Ecto neural progenitor cell (in vitro differentiated cells): ENCODE measurements around the gene SLC12A7.
"Not testable (repeated sequence)": the region's sequence is repeated elsewhere in the genome, so short reads cannot be mapped to it uniquely, and the experiment has no call there.

Source experiments
- DNase-seq: peaks from one replicate; pipeline ENCODE4 v3.0.0-alpha.2; 2018; ENCODE audit warnings: low spot score

Gene SLC12A7

GRCh38 chr5:1109542-1110306, 2.1 kb downstream of the SLC12A7 start:
- no peak for DNase-seq

DNA sequence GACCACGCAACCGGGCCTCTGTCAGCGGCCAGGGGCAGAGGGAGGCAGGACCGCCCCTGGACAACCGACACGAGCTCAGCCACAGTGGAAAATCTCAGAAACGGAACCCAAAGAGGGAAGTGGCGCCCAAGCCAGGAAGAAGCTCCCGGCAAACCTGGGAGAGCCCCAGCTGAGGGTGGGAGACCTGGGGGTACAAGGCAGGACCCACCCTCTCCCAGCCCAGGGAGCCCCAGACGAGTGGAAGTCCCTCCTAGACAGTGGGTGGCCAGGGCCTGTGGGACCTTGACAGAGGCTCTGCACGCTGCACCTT, 3.0 kb downstream of the SLC12A7 start:
- DNase-seq: no peak

DNA sequence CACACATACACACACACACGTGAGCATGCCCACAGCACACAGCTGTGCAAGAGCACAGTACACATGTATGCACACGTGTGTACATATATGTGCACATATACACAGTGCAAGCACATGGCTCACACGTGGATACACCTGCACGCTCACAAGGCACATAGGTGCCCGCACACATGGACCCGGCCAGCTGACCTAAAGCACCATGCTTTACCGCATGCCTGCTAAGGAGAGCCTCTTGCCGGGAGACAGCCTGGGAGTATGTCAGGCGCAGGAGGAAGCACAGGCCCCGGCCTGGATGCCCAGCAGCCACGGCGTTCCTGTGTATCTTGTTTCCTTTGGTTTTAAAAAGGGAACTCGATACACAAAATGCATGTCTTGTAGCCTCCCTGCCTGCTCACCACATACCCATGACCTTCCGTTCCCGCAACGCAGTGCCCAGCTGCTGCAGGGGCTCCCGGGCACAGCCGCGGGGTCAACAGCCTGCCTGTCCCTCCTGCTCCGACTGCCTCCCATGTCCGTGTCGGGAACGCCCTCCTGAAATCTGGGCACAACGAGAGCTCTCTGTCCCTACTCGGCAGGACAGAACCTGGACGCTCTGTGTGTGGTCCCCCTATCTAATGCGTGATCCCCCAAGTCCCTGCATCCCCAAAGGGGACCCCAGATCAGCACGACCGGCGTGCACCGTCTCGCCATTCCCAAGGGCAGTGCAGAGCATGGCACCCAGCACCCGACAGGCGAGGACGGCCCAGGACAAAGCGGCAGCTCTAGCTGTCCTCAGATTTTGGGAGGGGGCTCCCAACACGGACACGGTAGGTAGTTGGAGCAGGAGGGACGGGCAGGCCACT, 3.6 kb downstream of the SLC12A7 start:
- no peak for DNase-seq

DNA sequence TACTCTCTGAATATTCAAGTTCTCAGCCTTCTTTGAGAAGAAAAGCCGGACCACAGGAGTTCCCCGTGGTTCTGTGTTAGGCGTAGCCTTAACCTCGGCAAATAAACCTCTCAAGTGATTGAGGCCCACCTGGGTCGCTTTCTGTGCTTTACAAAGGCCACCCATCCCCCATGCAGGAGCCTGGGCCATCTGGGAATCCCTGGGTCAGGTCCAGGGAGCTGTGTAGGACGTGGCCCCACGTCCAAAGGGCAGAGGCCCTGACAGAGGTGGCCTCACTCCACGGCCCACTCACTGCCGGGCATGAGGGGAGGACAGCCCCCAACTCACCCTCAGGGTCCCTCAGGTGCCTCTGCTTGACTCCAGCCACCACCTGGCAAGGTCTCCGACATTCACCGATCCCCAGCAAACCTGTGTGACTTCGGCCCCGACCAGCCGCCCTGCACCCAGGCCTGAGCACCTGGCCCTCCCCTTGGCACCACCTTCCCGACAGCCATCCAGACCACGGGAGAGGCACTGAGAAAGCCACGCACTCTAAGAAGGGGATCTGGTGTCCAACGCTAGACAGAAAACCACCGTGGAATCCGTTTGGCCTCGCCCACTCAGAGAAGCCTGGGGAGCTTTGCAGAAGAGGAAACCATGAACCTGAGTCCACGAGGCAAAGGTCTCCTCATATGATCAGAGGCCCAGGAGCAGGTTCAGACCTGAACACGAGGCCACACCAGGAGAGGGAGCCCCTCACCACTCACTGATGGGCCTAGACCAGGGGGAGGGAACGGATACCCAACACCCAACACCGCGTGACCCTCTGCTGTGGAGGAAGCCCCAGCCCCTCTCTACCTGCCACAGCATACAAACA, 4.5 kb downstream of the SLC12A7 start:
- no peak for DNase-seq

GRCh38 chr5:1106385-1107166, 5.3 kb downstream of the SLC12A7 start:
- DNase-seq: no peak

GRCh38 chr5:1105350-1106265, 6.3 kb downstream of the SLC12A7 start:
- DNase-seq: no peak

- no peak for DNase-seq
Observed at GRCh38 chr5:1104327-1105006, 7.4 kb downstream of the SLC12A7 start.

GRCh38 chr5:1103505-1104326, 8.1 kb downstream of the SLC12A7 start:
- DNase-seq: no peak

DNA sequence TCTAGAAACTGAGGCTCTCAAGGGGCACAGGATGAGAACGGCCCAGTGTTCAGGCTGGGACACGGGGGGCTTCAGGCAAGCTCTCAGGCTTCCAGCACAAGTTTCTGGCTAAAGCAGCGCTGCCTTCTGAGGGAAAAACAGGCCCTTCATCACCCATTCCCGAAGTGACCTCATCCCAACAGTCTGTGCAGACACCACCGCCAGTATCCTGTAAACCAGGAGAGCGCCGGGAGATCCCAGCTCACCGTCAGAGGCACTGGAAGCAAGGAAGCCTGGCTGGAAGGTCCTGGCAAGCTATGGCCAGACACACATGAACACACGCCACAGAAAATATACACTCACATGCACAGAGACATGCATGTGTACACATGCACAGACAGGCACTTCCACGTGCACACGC, 8.8 kb downstream of the SLC12A7 start:
- DNase-seq: no peak

DNA sequence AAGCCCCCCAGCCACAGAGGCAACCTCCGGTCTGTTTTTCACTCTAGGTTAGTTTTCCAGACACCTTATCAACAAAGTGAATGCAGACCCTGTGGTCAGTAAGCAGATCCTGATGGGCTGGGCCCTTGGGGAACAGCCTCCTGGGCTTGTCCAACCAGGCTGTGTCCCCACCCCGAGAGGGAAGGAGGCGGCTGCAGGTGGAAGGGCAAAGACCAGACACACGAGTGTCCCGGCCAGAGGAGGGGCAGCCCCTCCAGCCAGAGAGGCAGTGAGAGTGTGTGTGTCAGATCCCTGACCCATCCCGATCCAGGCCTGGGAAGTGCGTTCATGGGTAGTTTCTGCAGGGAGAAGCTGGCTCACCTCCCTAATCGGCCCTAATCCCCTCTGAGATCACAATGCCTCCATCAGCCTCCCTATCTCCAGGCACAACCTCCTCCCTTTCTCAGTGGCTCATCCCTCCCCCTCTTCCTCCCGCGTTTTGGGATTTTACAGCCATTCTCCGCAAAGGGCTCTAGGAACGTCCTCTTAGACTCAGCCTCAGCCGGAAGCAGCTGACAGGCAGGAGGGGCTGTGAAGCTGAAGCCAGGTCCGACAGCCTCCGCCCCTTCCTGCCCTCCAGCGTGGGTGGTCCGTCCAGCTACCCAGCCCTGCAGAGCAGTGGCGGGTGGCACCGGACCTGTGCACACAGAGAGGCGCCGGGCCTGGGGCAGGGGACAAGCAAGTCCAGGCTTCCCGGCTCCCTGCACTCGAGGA, 9.7 kb downstream of the SLC12A7 start:
- DNase-seq: peak; percentile 89

- no peak for DNase-seq
Observed at GRCh38 chr5:1100664-1101574, 10.9 kb downstream of the SLC12A7 start.

GRCh38 chr5:1099926-1100663, 11.8 kb downstream of the SLC12A7 start:
- no peak for DNase-seq

- no peak for DNase-seq
Observed at GRCh38 chr5:1098986-1099597, 12.8 kb downstream of the SLC12A7 start.

DNA sequence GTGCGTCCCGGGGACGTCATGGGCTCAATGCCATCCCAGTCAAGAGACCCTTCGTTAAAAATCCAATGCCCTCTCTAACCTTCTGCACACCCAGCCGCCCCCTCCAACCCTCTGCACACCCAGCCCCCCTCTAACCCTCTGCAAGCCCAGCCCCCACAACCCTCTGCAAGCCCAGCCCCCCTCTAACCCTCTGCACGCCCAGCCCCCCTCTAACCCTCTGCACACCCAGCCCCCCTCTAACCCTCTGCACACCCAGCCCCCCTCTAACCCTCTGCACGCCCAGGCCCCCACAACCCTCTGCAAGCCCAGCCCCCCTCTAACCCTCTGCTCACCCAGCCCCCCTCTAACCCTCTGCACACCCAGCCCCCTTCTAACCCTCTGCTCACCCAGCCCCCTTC, 13.9 kb downstream of the SLC12A7 start:
- not testable (repeated sequence) for DNase-seq

GRCh38 chr5:1097381-1097987, 14.4 kb downstream of the SLC12A7 start:
- DNase-seq: no peak

DNA sequence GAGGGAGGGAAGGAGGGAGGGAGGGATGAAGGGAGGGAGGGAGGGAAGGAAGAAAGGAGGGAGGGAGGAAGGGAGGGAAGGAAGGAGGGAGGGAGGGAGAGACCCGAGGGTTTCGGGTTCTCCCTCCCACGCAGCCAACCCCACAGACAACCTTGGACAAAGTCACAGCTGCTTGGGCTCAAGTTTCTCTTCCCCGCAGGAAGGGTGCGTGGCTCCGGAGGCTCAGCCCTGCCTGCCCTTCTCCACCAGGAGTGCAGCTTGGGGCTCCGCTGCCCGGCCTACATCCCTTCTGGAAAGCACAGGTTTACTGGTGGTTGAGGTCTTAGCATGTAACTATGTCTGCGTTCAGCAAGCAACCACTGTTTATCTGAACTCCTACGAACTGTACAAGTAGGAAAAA, 15.0 kb downstream of the SLC12A7 start:
- DNase-seq: no peak
